RWPE1 (cell line): ENCODE data around the gene FAM13C.

Experiments
- CTCF ChIA-PET: fragments of 350-600 bp; sonication (Branson Sonifier 250); formaldehyde crosslinking; extraction: SDS; loops from one replicate; lab custom pipeline; 2021; lab: Yijun Ruan, JAX
- POLR2A ChIA-PET: fragments of 400-600 bp; formaldehyde crosslinking; extraction: SDS; loops from one replicate; lab custom pipeline; 2020; ENCODE audit warnings: antibody characterized with exemption; ENCODE audit not compliant: low non-redundant PET; lab: Yijun Ruan, JAX
- DNase-seq: peaks from one replicate; pipeline ENCODE4 v3.0.0; 2012; ENCODE audit warnings: low spot score
- H3K27ac ChIP-seq: fragments of 450-650 bp; 2 replicates; pipeline ENCODE4 v1.5.1; 2017
- CTCF ChIP-seq: fragments of 450-650 bp; conservative IDR thresholded peaks from 2 replicates; pipeline ENCODE4 v1.5.1; 2017; ENCODE audit warnings: low read depth, mild to moderate bottlenecking

The FAM13C gene

DNA sequence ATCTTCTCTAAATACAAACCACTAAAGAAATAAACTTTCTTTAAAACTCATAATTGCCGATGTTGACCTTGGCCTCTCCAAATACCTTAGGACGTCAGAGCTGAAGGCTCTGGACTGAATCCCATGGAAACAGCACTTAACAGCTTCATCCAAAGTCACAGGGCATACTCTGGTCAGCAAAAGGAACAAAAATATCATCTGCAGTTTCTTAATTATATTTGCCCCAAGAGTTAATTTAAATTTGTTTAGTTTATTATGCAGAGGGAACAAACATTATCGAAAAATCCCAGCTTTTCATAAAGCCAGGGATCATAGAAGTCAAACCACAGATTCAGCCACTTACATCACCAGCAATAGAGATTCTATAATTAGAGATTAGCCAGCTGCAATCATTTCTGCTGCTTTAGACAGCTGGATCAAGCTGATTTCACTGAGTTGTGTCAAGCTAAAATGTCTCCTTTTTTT, 20.5 kb upstream of the FAM13C start:
- no peak overlapping the region for H3K27ac ChIP-seq
- no peak for DNase-seq
- POLR2A ChIA-PET, result no interaction called here
- TF ChIP-seq CTCF, result no peak
- CTCF ChIA-PET, result no interaction called here

GRCh38 chr10:59381687-59382086, 19.3 kb upstream of the FAM13C start:
- DNase-seq, result no peak
- ChIA-PET CTCF (no interaction called here), POLR2A (no interaction called here)
- H3K27ac ChIP-seq, result no peak overlapping the region
- TF ChIP-seq CTCF, result no peak

DNA sequence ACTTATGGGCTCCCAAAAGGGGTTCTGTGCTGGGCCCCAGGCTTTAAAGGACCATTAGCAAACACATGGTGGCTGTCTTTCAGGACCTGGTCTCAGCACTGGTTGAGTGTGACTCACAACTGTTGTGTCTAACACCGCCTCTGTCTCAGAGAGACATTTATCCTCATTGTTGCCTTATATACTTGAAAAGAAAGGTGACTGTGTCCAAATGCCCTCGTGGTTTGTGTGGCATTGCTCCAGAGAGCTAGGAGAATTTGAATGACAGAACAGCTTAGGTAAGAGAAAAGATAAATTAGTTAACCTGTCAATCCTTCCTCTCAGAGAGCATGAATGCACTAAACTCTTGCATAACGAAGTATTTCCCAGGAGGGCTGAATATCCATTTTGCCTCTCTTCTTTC, 14.5 kb upstream of the FAM13C start:
- TF ChIP-seq CTCF, result no peak
- H3K27ac ChIP-seq, result no peak overlapping the region
- ChIA-PET POLR2A (no interaction called here), CTCF (no interaction called here)
- DNase-seq, result no peak

- ChIA-PET POLR2A (no interaction called here), CTCF (no interaction called here)
- no peak for TF ChIP-seq CTCF
- no peak overlapping the region for H3K27ac ChIP-seq
- DNase-seq, result no peak
Observed at GRCh38 chr10:59375990-59376389, 13.6 kb upstream of the FAM13C start.

DNA sequence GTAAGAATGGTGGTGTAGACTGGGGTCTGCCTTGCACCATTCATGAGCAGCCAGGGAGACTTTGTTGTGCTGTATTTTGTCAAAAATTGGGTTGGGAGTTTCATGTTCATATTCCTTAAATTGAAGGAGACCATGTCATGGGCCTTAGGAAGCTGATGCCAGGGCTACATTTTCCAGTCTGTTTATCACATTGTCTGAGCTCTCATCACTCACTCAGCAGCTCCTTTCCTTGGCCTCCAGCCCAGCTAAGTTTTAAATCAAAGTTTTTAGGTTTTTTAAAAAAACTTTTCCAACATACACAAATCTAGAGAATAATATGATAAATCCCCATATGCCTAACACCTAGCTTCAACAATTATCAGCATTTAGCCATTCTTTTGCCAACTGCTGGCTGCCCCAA, 12.6 kb upstream of the FAM13C start:
- ChIA-PET CTCF (no interaction called here), POLR2A (no interaction called here)
- H3K27ac ChIP-seq, result no peak overlapping the region
- TF ChIP-seq CTCF, result no peak
- DNase-seq, result no peak

DNA sequence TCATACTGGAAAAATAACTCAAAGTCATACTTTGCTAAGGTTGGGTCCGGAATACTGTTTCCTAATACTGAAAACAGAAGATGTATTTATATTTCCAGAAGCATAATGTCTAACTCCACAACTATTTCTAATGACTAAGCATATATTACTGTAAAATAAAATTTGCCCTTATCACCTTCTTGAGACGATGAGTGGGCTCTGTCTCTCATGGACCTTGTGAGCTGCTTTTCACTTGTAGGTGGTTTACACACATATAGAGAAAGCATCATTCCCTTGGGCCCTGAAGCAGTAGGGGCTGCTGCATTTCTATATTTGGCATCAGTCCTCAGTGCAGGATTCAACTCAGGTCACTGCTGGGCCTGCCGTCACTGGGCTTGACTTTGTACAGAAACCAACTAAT, 10.7 kb upstream of the FAM13C start:
- POLR2A ChIA-PET, result no interaction called here

More for the DNA sequence above, 10.7 kb upstream of the FAM13C start:
- DNase-seq, result no peak
- no peak for TF ChIP-seq CTCF
- H3K27ac ChIP-seq, result no peak overlapping the region
- CTCF ChIA-PET, result no interaction called here
